ENCODE measurements around the gene SPTSSB.

GRCh38 chr3:161310649-161311423 is 60.5 kb downstream of the SPTSSB start:
- TF ChIP-seq CTCF (IDR thresholded peaks at IDR 0.05), result no peak
- TF ChIP-seq POLR2A (IDR thresholded peaks at IDR 0.05), result no peak

Data from right lobe of liver (tissue), 4 donors.